GM18867 (cell line): ENCODE measurements around the gene FXYD5.

Source experiments
- ATAC-seq: cut with Tn5 transposase; IDR thresholded peaks from one replicate; pipeline ENCODE4 v1.9.1; 2021; ENCODE audit warnings: mild to moderate bottlenecking, moderate library complexity; ENCODE audit not compliant: unreplicated experiment

The FXYD5 gene

GRCh38 chr19:35154525-35155406 is at the start of gene FXYD5:
Gene FXYD5 (plus strand): TSS chr19:35154735. CDS start chr19:35155551, 816 bp downstream.
- peak; percentile 40 for ATAC-seq

GRCh38 chr19:35105047-35105410 is 49.5 kb upstream of the FXYD5 start:
- no peak for ATAC-seq

GRCh38 chr19:35105411-35106290 is 48.9 kb upstream of the FXYD5 start:
- no peak for ATAC-seq

DNA sequence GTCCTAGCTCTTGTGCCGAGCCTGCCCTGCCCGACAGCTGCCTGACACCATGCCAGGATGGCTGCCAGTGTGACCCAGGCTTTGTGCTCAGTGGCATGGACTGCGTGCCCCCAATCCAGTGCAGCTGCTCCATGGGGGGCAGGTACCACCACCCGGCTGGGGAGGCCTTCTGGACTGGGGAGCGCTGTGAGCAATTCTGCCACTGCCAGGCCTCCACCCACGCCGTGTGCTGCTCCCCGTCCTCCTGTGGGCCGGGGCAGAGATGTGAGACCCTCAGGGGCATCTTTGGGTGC is 48.3 kb upstream of the FXYD5 start:
- no peak for ATAC-seq

- no peak for ATAC-seq
Measured at GRCh38 chr19:35106898-35107541, 47.5 kb upstream of the FXYD5 start.

DNA sequence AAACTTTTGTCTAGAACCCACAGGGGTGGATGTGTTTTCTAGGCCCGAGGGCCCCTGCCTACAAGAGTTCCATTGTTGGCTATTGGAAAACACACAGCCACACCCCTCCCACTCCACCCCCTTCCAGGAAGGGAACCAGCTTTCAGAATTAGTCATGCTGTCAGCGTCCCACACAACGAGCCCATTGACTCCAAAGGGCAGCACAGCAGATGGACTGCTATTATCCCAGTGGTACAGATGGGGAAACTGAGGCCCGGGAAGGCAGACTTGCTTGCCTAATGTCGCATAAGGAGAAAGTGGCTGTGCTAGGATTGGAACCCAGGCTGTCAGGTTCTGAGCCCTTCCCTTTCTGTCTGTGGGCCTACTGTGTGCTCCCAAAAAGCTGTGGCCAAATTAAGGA is 47.0 kb upstream of the FXYD5 start:
- no peak for ATAC-seq

GRCh38 chr19:35108730-35109129 is 45.8 kb upstream of the FXYD5 start:
- ATAC-seq = no peak

GRCh38 chr19:35109395-35110112 is 45.0 kb upstream of the FXYD5 start:
- no peak for ATAC-seq

DNA sequence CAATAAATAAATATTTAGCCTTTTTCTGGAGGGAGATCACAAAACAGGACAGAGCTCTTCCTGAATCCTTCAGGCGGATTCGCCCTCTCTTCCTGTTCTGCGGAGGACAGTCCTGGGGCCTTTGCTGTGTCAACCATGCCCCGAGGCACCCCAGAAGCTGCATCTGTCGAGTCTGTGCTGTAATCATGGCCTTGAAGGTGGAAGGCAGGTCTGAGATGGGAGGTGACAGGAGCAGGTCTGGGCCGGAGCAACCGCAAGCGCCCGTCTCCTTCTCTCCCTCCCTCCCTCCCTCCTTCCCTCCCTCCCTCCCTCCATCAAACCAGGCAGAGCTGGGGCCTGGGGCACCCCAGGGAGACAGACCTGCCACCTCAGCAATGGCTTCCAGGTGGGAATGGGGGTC is 43.6 kb upstream of the FXYD5 start:
- no peak for ATAC-seq

DNA sequence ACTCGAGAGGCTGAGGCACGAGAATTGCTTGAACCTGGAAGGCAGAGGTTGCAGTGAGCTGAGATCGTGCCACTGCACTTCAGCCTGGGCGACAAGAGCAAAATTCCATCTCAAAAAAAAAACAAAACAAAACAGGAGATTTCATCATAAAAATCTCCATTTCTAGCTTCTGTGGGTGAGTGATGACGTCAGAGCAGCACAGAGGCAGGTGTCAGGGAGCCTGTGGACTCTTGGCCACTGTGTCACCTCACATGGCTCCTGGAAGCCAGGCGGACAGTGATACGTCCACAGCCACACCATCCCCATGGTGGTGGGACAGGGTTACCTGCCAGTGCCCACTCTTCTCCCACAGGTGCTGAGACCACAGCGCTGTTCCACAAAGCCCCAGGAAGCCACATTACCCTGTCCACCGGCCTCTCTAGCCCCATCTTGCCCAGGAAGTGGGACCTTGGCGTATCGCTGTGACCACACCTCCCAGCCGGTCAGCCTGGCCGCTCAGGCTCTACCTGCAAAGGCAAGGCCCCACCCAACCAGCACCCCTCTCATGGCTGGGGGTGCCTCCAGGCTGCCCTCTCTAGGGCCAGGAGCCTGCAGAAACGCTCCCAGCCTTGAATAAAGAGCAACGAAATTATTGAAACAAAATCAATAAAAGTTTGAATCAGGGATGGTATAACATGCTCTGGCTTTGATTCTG is 41.4 kb upstream of the FXYD5 start:
- ATAC-seq = no peak

DNA sequence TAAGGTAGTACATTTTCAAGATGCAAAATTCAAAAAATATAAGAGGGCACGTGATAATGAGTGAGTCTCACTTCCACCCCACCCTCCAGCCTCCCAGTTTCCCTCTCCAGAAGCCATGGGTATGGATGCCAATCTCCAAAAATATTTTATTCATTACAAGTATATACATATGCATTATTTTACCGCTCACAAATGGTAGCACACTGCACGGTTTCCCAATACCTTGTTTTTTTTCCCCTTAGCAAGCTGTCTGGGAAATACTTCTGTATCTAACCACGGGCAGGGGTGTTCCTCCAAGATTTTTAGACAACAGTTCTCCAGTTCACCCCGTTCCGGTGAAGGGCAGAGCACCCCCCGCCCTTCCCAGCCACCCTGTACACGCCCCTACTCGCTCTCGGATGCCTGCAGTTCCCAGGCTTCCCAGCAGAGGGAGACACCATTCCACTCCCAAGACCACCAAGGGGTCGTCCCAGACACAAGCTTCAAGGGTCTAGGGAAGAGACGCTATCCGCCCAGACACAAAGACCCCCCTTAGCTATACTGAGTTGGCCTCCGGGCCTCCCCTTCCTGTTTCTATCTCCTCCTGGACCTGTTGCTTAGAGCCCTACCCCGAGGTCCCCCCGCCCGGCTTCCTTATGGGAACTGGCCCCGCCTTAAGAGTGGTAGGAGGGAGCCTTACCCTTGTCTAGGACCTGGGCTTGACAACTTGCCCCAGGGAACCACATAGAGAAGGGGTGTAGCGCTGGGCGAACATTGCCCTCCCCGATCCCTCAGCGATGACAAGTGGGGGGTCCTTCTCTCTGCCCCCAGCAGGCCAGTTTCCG is 40.0 kb upstream of the FXYD5 start:
- no peak for ATAC-seq

DNA sequence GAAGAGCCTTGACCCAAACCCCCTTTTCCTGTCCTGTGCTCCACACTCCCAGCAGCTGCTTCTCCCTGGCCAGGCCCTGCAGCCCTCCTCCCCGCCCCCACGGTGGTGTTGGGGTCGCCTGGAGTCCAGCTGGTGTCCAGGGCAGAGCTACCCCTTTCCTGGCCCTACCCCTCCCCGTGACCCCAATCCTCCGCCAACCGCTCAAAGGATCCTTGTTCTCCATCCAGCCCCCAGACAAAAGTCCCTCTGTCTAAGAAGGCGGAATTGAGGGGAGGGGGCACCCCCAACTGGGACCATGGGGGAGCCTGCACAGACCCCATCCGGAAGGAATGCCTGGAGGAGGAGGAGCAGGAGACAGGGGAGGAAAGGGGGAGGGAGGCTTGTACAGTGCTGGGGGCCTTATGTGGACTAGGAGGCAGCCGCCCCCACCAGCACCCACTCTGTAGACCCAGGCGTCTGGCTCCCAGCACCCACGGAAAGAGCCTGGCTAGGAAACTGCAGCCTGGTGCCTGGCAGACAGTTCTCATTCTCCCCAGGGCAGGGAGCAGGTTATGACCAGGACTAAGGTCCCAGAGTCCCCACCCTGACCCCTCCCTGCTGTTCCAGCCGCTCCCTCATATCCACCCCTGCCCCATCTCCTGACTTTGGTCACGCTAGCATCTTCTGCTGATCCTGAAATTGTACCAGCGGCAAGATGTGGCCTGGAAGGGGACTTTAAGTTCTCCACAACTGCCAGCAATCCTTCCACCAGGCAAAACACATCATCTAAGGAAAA is 39.2 kb upstream of the FXYD5 start, which contains the start of gene FXYD3:
TSS of gene FXYD3 (plus strand) at position 647 of the 775 bp plus-strand sequence. CDS start 3,554 bp downstream, outside the sequence.
- no peak for ATAC-seq

- ATAC-seq = no peak
Measured at GRCh38 chr19:35116072-35116801, 38.3 kb upstream of the FXYD5 start.

DNA sequence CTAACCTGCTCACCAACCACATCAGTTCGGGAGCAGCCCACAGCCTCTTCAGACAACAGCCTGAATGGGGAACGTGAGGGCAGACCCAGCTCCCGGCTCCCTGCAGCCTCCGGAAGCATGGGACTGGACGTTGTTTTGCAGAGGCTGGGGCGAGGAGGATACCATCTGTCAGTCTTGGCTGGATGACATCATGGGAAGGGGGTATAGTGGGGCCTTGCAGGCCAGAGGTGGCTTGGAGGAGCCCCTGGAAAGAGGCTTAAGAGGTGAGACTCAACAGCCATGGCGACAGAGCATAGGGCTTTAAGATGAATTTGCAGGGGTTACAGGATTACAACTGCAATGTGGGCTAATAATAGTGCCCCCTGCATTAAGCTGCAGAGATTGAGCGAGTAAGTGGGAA is 37.4 kb upstream of the FXYD5 start:
- no peak for ATAC-seq

- no peak for ATAC-seq
Measured at GRCh38 chr19:35117799-35118198, 36.7 kb upstream of the FXYD5 start.

- ATAC-seq = no peak
Measured at GRCh38 chr19:35118268-35119020, 36.1 kb upstream of the FXYD5 start.

GRCh38 chr19:35119091-35119490 is 35.4 kb upstream of the FXYD5 start:
- ATAC-seq = no peak
